K562 (cell line): ENCODE data around the gene BIRC5. TPM values are rescaled to one million over a fixed set of nuclear protein-coding genes. Genes with fewer than 3 reads are reported as not detected.

Experiments used
- ATAC-seq: fragments of 200-7000 bp; cut with Tn5 transposase; 3 replicates; pipeline ENCODE4 v1.9.1; 2020; ENCODE audit warnings: moderate library complexity
- BruUV-seq: library from RNA; stranded (reverse); fragments of 400-500 nt; replicated peaks from 2 replicates; lab custom pipeline; 2021; lab: Mats Ljungman, UMichigan
- CTCF ChIA-PET: fragments of 300-600 bp; formaldehyde crosslinking; extraction: SDS; loops from one replicate; lab custom pipeline; 2021; ENCODE audit warnings: low intra/inter-chr PET ratio; lab: Yijun Ruan, JAX
- POLR2A ChIA-PET: fragments of 300-600, 350-650 bp; sonication (Branson Sonifier 250); formaldehyde crosslinking; extraction: SDS; loops from one replicate; lab custom pipeline; 2021; ENCODE audit warnings: antibody characterized with exemption, inconsistent platforms; lab: Yijun Ruan, JAX
- DNase-seq, 4 experiments: peaks; one replicate each; pipeline versions ENCODE4 v3.0.0 to v3.0.0-alpha.2; 2011 to 2018; ENCODE audit warnings: low spot score in 3 of 4, mixed read lengths in 3 of 4; ENCODE audit errors: extremely low read depth in 1 of 4
- FAIRE-seq: peaks from 2 replicates; lab custom pipeline; 2011; peaks lifted over from hg19 to GRCh38; lab: Jason Lieb, UNC
- H2AFZ ChIP-seq: 2 replicates; pipeline ENCODE4 v1.6.0; 2011; ENCODE audit warnings: low read depth, low read length, control low read depth, inconsistent platforms
- H3K27ac ChIP-seq: fragments of 200-600 bp; 3 replicates; pipeline ENCODE4 v1.8.0; 2011; ENCODE audit warnings: low read depth, mild to moderate bottlenecking, control low read depth, inconsistent platforms, low read length, moderate library complexity, mixed read lengths; ENCODE audit errors: extremely low read depth
- H3K27me3 ChIP-seq, 2 experiments: fragments of 300-600 bp in 1 of 2; 2 replicates in 1 of 2; 3 replicates in 1 of 2; pipeline versions ENCODE4 v1.6.0 to v1.8.0; 2011; ENCODE audit warnings: inconsistent platforms in 2 of 2, low read length in 2 of 2, mild to moderate bottlenecking in 1 of 2, mixed read lengths in 1 of 2, moderate library complexity in 1 of 2; ENCODE audit not compliant: control insufficient read depth in 2 of 2, insufficient read depth in 2 of 2
- H3K36me3 ChIP-seq: fragments of 300-600 bp; 3 replicates; pipeline ENCODE4 v1.8.0; 2011; ENCODE audit warnings: mild to moderate bottlenecking, low read length, inconsistent platforms; ENCODE audit not compliant: control insufficient read depth, insufficient read depth
- H3K4me1 ChIP-seq, 2 experiments: fragments of 200-600 bp in 1 of 2; replicated peaks in 1 of 2; 2 replicates in 1 of 2; 3 replicates in 1 of 2; pipeline versions ENCODE4 v1.5.1 to v1.8.0; 2011; ENCODE audit warnings: inconsistent platforms in 2 of 2, low read length in 2 of 2, mild to moderate bottlenecking in 1 of 2, mixed read lengths in 1 of 2, moderate library complexity in 1 of 2; ENCODE audit not compliant: control insufficient read depth in 2 of 2, insufficient read depth in 2 of 2
- H3K4me2 ChIP-seq: 2 replicates; pipeline ENCODE4 v1.6.1; 2011; ENCODE audit warnings: low read length, control low read depth, inconsistent platforms, mixed read lengths; ENCODE audit not compliant: insufficient read depth
- H3K4me3 ChIP-seq: fragments of 200-600 bp; sonication (generic), shearing (Covaris generic); 2 replicates; pipeline ENCODE4 v1.5.1; 2016; ENCODE audit warnings: control low read depth, inconsistent platforms
- H3K79me2 ChIP-seq: fragments of 200-600 bp; 3 replicates; pipeline ENCODE4 v1.8.0; 2011; ENCODE audit warnings: low read length, inconsistent platforms; ENCODE audit not compliant: control insufficient read depth, insufficient read depth
- H3K9ac ChIP-seq, 2 experiments: 2 replicates each; pipeline versions ENCODE4 v1.6.0 to v1.6.1; 2011; ENCODE audit warnings: low read depth in 2 of 2, low read length in 2 of 2, control low read depth in 1 of 2, inconsistent platforms in 1 of 2, mild to moderate bottlenecking in 1 of 2, mixed read lengths in 1 of 2; ENCODE audit not compliant: insufficient read depth in 1 of 2
- H3K9me1 ChIP-seq: one replicate; pipeline ENCODE4 v1.6.0; 2011; ENCODE audit warnings: inconsistent platforms, mild to moderate bottlenecking, low read length, moderate library complexity; ENCODE audit not compliant: control insufficient read depth, insufficient read depth
- H3K9me3 ChIP-seq: replicated peaks from 2 replicates; pipeline ENCODE4 v1.5.1; 2011; ENCODE audit warnings: low read depth, low read length, inconsistent platforms; ENCODE audit not compliant: control insufficient read depth, insufficient read depth
- H4K20me1 ChIP-seq: replicated peaks from 2 replicates; pipeline ENCODE4 v1.6.1; 2011; ENCODE audit warnings: low read length, inconsistent platforms, mixed read lengths; ENCODE audit not compliant: control insufficient read depth, insufficient read depth
- DDX20 ChIP-seq: fragments of 450-650 bp; IDR thresholded peaks from 2 replicates; pipeline ENCODE4 v1.6.1; 2016; ENCODE audit warnings: missing genetic modification characterization, low read depth, mild to moderate bottlenecking, missing compliant biosample characterization, moderate library complexity
- ESRRB ChIP-seq: fragments of 250-450 bp; sonication (Bioruptor Pico); IDR thresholded peaks from 2 replicates; pipeline ENCODE4 v1.5.0; 2020; ENCODE audit warnings: mild to moderate bottlenecking, moderate library complexity, borderline replicate concordance
- GATA2 ChIP-seq: sonication (generic); formaldehyde crosslinking; IDR thresholded peaks from 2 replicates; pipeline ENCODE4 v1.4.0; 2020; ENCODE audit warnings: mild to moderate bottlenecking, missing genetic modification reagents
- KLF16 ChIP-seq: IDR thresholded peaks from 2 replicates; pipeline ENCODE4 v1.6.1; 2016; ENCODE audit warnings: antibody characterized with exemption
- LEF1 ChIP-seq: fragments of 450-650 bp; IDR thresholded peaks from 2 replicates; pipeline ENCODE4 v1.6.1; 2016; ENCODE audit warnings: mild to moderate bottlenecking
- NCOA2 ChIP-seq, 2 experiments: fragments of 450-650 bp; IDR thresholded peaks; 2 replicates each; pipeline ENCODE4 v1.6.1; 2018; ENCODE audit warnings: mild to moderate bottlenecking in 2 of 2, moderate library complexity in 1 of 2; ENCODE audit not compliant: partially characterized antibody in 2 of 2
- POLR2A ChIP-seq: fragments of 450-650 bp; conservative IDR thresholded peaks from 2 replicates; pipeline ENCODE4 v1.6.1; 2016
- POLR2G ChIP-seq: fragments of 200-400 bp; formaldehyde crosslinking; IDR thresholded peaks from 2 replicates; pipeline ENCODE4 v1.6.1; 2017; ENCODE audit warnings: low read depth, mild to moderate bottlenecking, antibody characterized with exemption, low read length, moderate library complexity
- RBFOX2 ChIP-seq: fragments of 200-400 bp; formaldehyde crosslinking; IDR thresholded peaks from 2 replicates; pipeline ENCODE4 v1.6.1; 2017; ENCODE audit warnings: low read depth, mild to moderate bottlenecking, low read length, moderate library complexity
- RBM22 ChIP-seq: fragments of 200-400 bp; formaldehyde crosslinking; IDR thresholded peaks from 2 replicates; pipeline ENCODE4 v1.6.1; 2018; ENCODE audit warnings: low read length, low read depth; ENCODE audit not compliant: poor library complexity, severe bottlenecking
- SMAD1 ChIP-seq: fragments of 150-350 bp; IDR thresholded peaks from 2 replicates; pipeline ENCODE4 v1.6.1; 2014; ENCODE audit warnings: low read length, low read depth; ENCODE audit not compliant: partially characterized antibody
- SMARCE1 ChIP-seq: fragments of 450-650 bp; IDR thresholded peaks from 2 replicates; pipeline ENCODE4 v1.7.1; 2016; ENCODE audit warnings: mild to moderate bottlenecking
- SUPT5H ChIP-seq: fragments of 450-650 bp; IDR thresholded peaks from 2 replicates; pipeline ENCODE4 v1.6.1; 2016
- TFAM ChIP-seq: fragments of 250-450 bp; sonication (Bioruptor Pico); conservative IDR thresholded peaks from 2 replicates; pipeline ENCODE4 v1.5.0; 2021; ENCODE audit warnings: mild to moderate bottlenecking, moderate library complexity
- ZC3H11A ChIP-seq: IDR thresholded peaks from 2 replicates; pipeline ENCODE4 v1.6.1; 2012; ENCODE audit warnings: low read depth, low read length, improper control_type of control experiment
- ZNF165 ChIP-seq: fragments of 250-450 bp; sonication (Bioruptor Pico); IDR thresholded peaks from 2 replicates; pipeline ENCODE4 v1.4.0; 2020; ENCODE audit warnings: borderline replicate concordance
- ZNF3 ChIP-seq: fragments of 250-450 bp; sonication (Bioruptor Pico); IDR thresholded peaks from 2 replicates; pipeline ENCODE4 v1.5.0; 2021; ENCODE audit warnings: mild to moderate bottlenecking, moderate library complexity
- ZNF644 ChIP-seq: fragments of 200-800 bp; sonication (Bioruptor generic); IDR thresholded peaks from 2 replicates; pipeline ENCODE4 v1.6.1; 2016; ENCODE audit warnings: low read depth, missing genetic modification characterization, missing compliant biosample characterization
- WGBS: fragments of 100-300 bp; shearing (Covaris generic); methylation state at CpG from one replicate; pipeline ENCODE4 v1.1.6; 2016; ENCODE audit warnings: low coverage, mixed read lengths; ENCODE audit not compliant: insufficient coverage; ENCODE audit errors: missing lambda C conversion rate; 5-methylcytosine and 5-hydroxymethylcytosine counted together
- in situ Hi-C: fragments of 300-500 bp; cut with MboI; formaldehyde crosslinking; loops from 4 replicates; pipeline ENCODE4 v1.15.0; 2018; ENCODE audit warnings: inconsistent platforms, mixed read lengths
- intact Hi-C: fragments of 100-400 bp; cut with micrococcal nuclease; formaldehyde crosslinking; loops from 2 replicates; pipeline ENCODE4 v1.14.2; 2022
- polyA plus RNA-seq, 8 experiments: library from polyadenylated mRNA; depleted of rRNA in 4 of 8; stranded (reverse) in 5 of 8; unstranded in 3 of 8; fragments of >200 nt; fragmentation: Nextera tagmentation in 2 of 8; fragmentation: Illumina TruSeq in 1 of 8; extraction: Ambion mirVana in 2 of 8; extraction: Trizol in 1 of 8; gene quantifications; 2 replicates each; pipeline versions ENCODE4 v1.2.1 to v1.2.3, GENCODE V29; 2011 to 2014; ENCODE audit warnings: inconsistent platforms in 1 of 8, missing spikeins in 1 of 8
- total RNA-seq, 7 experiments: library from RNA; depleted of rRNA in 6 of 7; stranded (reverse); fragments of >200 nt in 6 of 7; fragmentation: Illumina TruSeq in 2 of 7; extraction: Trizol in 2 of 7; gene quantifications; 2 replicates each; pipeline versions ENCODE4 v1.2.1 to v1.2.3, GENCODE V29; 2011 to 2021; ENCODE audit warnings: low replicate concordance in 1 of 7
- TF ChIP-seq, protein P1 (sequence below): sonication (generic); formaldehyde crosslinking; IDR thresholded peaks from 2 replicates; pipeline ENCODE4 v1.8.0; 2022; ENCODE audit warnings: mild to moderate bottlenecking, missing genetic modification reagents
- TF ChIP-seq, protein P2 (sequence below): fragments of 450-650 bp; IDR thresholded peaks from 2 replicates; pipeline ENCODE4 v1.7.0; 2016; ENCODE audit warnings: borderline replicate concordance

Gene BIRC5
- total and polyA plus RNA-seq, 9 of the 15 experiments (the other 6 are each of a cell fraction or from before 2014, with no cell fraction given): 64.4 to 140 (median 101) TPM

DNA sequence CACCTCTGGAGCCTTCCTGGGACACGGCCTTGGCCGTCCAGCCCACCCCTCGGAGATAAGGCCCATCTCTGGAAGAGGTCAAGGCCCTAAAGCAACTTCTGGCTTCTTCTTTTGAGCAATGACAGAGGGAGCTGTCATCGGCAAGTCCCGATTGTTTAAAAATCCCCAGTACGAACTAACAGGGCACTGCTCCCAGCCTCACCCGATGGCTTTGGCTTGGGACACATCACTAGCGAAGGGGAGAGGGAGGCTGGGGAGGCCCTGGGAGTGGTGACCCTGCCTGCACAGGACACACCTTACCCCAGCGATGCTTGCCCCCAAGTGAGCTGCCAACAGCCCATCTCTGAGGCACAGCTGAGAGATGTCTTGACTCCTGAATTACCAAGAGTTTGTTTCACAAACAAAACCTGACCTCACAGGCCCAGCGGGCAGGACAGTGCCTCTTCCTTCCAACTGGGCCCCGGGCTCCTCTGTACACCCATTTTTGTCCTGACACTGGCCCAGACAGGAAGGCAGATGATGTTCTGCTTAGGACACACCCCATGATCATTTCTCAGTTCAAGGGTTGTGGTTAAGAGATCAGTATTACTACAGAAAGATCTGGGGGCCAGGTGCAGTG lies 40.8 kb upstream of the BIRC5 start (continued):
- peak; percentile 61; the same call in 1 of the 2 replicates for TF ChIP-seq POLR2G
- no peak for TF ChIP-seq ZNF165 (CRISPR knock-in tag)
- TF ChIP-seq, all 486 proteins: peak for 8

GRCh38 chr17:78174346-78174869 lies 39.6 kb upstream of the BIRC5 start:
- ATAC-seq (no peak), FAIRE-seq (no peak), DNase-seq (no peak)
- Histone ChIP-seq H3K9me3 (no peaks in the 10 kb centered on the region), H3K4me1 (peaks cover 13 to 63% of the 10 kb centered on the region in 2 experiments), H3K79me2 (peaks cover 22% of the 10 kb centered on the region), H3K4me2 (no peak overlapping the region), H3K4me3 (no peak overlapping the region), H3K27ac (no peak overlapping the region; the same call in 2 of the 3 replicates), H3K27me3 (no peaks in the 10 kb centered on the region), H3K9me1 (peaks cover 3% of the 10 kb centered on the region), H4K20me1 (peaks cover 14% of the 10 kb centered on the region), H2AFZ (no peak overlapping the region), H3K36me3 (peaks cover 93% of the 10 kb centered on the region; the same call in 2 of the 3 replicates), H3K9ac (peak overlapping the region in 1 of 2 experiments; percentile 62; a peak in 2 of 4 replicates)
- intact Hi-C loops (no loop called here), in situ Hi-C loops (loop anchor here (5.0 kb wide), 1 partner anchor 62 kb away; no protein-coding TSS in a partner anchor)
- BruUV-seq: TSS peak; percentile 48
- POLR2A ChIA-PET: interaction anchor here (0.6 to 3.7 kb wide), 9 partner anchors 10 to 89 kb away, joined by 3 to 27 read pairs (median 4); partner anchors contain the start of genes AFMID and TK1
- CTCF ChIA-PET: no interaction called here
- WGBS: 92% methylated on average over 12 of the region's 15 CpGs
- TF ChIP-seq, protein P1, sequence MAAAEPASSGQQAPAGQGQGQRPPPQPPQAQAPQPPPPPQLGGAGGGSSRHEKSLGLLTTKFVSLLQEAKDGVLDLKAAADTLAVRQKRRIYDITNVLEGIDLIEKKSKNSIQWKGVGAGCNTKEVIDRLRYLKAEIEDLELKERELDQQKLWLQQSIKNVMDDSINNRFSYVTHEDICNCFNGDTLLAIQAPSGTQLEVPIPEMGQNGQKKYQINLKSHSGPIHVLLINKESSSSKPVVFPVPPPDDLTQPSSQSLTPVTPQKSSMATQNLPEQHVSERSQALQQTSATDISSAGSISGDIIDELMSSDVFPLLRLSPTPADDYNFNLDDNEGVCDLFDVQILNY: no peak
- TF ChIP-seq TFAM (CRISPR knock-in tag) (no peak), RBFOX2 (peak; percentile 75), GATA2 (CRISPR knock-in tag) (no peak), SMAD1 (no peak), LEF1 (no peak), KLF16 (no peak), DDX20 (no peak), NCOA2 (IDR thresholded peaks at IDR 0.05; ENCODE audit: partially characterized antibody in 2 of 2) (no peak), POLR2A (peak; percentile 52), SUPT5H (peak; percentile 69), ZNF644 (no peak), ZNF3 (CRISPR knock-in tag) (no peak), SMARCE1 (no peak), ZC3H11A (no peak), ESRRB (no peak), RBM22 (peak; percentile 95)
- TF ChIP-seq, protein P2, sequence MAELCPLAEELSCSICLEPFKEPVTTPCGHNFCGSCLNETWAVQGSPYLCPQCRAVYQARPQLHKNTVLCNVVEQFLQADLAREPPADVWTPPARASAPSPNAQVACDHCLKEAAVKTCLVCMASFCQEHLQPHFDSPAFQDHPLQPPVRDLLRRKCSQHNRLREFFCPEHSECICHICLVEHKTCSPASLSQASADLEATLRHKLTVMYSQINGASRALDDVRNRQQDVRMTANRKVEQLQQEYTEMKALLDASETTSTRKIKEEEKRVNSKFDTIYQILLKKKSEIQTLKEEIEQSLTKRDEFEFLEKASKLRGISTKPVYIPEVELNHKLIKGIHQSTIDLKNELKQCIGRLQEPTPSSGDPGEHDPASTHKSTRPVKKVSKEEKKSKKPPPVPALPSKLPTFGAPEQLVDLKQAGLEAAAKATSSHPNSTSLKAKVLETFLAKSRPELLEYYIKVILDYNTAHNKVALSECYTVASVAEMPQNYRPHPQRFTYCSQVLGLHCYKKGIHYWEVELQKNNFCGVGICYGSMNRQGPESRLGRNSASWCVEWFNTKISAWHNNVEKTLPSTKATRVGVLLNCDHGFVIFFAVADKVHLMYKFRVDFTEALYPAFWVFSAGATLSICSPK: no peak
